Measurements from ENCODE around the gene AHSA1. TPM values are rescaled to one million over a fixed set of nuclear protein-coding genes. Genes with fewer than 3 reads are reported as not detected.
"Not testable (repeated sequence)": the region's sequence is repeated elsewhere in the genome, so short reads cannot be mapped to it uniquely, and the experiment has no call there.

AHSA1 gene
- 289 and 299 TPM in 2 replicates for polyA plus RNA-seq (2011; rRNA removed)
- polyA plus RNA-seq (2012; cell fraction: cytosol; rRNA removed), result 371 and 423 TPM in 2 replicates
- 148 and 217 TPM in 2 replicates for polyA plus RNA-seq (2012; cell fraction: nucleus; rRNA removed)
- 307 to 334 TPM (median 308 TPM) in 3 replicates for polyA plus RNA-seq (2017; fragmentation: RNase III; extraction: RNeasy Plus Mini Kit Qiagen cat#74134 plus additional on column Dnase treatment)
- polyA minus RNA-seq (2011; rRNA and poly(A)+ RNA removed), result 166 and 203 TPM in 2 replicates

DNA sequence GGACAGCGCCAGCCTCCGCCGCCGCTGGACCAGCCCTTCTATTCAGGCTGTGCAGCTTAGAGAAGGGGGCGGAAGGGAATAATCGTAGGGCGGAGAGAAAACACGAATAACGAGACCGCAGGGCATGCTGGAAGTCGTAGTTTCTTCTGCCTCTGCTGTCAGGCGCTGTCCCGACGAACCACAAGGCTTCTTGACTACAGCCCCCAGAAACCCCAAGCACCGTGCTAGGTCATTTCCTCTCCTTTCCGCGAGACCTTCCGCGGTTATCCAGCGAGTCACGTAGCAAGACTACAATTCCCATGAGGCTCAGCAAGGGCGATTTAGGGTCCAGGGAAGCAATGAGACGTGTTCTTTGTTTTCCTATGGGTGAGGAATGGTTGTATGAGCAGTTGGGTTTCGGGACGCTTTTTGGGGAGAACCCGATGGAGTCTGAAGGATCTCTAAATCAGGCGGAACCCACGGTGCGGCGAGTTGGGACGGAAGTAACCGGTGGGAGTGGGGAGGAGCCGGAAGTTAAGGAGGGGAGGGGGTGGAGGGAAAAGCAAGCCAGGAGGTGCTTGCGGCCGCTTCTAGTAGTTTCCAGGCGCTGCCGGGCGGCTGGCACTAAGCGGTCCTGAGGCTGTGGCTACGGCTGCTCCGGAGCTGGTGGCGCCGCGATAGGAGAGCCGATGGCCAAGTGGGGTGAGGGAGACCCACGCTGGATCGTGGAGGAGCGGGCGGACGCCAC lies at the start of gene AHSA1, which contains the start of gene VIPAS39:
TSS of gene AHSA1 (plus strand) at position 572 of the 727 bp plus-strand sequence. CDS start at position 669, 97 bp downstream.
TSS of gene VIPAS39 (minus strand) at position 80 of the 727 bp plus-strand sequence. CDS start 3,499 bp downstream, outside the sequence.
- Histone ChIP-seq H3K4me1 (peaks cover 15% of the 10 kb centered on the region), H3K4me3 (peak within 1 kb of the TSS; percentile 91), H3K27ac (peak within 1 kb of the TSS; percentile 89 to 95), H3K9me3 (no peaks in the 10 kb centered on the region), H3K4me2 (peak within 1 kb of the TSS; percentile 92)
- ChIA-PET POLR2A (interaction anchor here (0.5 to 1.0 kb wide), 7 partner anchors 9 to 137 kb away, joined by 3 to 5 read pairs (median 3); partner anchors contain the start of genes GSTZ1, POMT2, SAMD15 and TMED8), CTCF (interaction anchor here (2.1 to 3.2 kb wide), 5 partner anchors 12 to 94 kb away, joined by 6 to 34 read pairs (median 10); no protein-coding TSS in a partner anchor)
- TF ChIP-seq, protein P1, sequence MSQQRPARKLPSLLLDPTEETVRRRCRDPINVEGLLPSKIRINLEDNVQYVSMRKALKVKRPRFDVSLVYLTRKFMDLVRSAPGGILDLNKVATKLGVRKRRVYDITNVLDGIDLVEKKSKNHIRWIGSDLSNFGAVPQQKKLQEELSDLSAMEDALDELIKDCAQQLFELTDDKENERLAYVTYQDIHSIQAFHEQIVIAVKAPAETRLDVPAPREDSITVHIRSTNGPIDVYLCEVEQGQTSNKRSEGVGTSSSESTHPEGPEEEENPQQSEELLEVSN (IDR thresholded peaks at IDR 0.05; ENCODE audit: borderline replicate concordance, low read depth), result 0 out of 2 replicates have a peak, but pooled peaks have one; percentile 56
- no peak for TF ChIP-seq HOXB13 (CRISPR knock-in tag; IDR thresholded peaks at IDR 0.05; ENCODE audit: low read depth)
- TF ChIP-seq PHF8 (IDR thresholded peaks at IDR 0.05; ENCODE audit: borderline replicate concordance, low read depth), result peak; percentile 89; the same call in 1 of the 2 replicates
- peak; percentile 70; the same call in 1 of the 2 replicates for TF ChIP-seq MYC (IDR thresholded peaks at IDR 0.05; ENCODE audit: borderline replicate concordance, low read length)
- TF ChIP-seq, protein P2, sequence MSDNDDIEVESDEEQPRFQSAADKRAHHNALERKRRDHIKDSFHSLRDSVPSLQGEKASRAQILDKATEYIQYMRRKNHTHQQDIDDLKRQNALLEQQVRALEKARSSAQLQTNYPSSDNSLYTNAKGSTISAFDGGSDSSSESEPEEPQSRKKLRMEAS (IDR thresholded peaks at IDR 0.05), result peak; percentile 66
- TF ChIP-seq POLR2A (IDR thresholded peaks at IDR 0.05; ENCODE audit: low read length), result peak; percentile 92
- TF ChIP-seq ZFP36 (IDR thresholded peaks at IDR 0.05; ENCODE audit: borderline replicate concordance, partially characterized antibody), result peak; percentile 42
- TF ChIP-seq CHD4 (IDR thresholded peaks at IDR 0.05; ENCODE audit: borderline replicate concordance), result no peak
- TF ChIP-seq MAZ (IDR thresholded peaks at IDR 0.05; ENCODE audit: borderline replicate concordance, low read depth, low read length), result 0 out of 2 replicates have a peak, but pooled peaks have one; percentile 66
- TF ChIP-seq, protein P3, sequence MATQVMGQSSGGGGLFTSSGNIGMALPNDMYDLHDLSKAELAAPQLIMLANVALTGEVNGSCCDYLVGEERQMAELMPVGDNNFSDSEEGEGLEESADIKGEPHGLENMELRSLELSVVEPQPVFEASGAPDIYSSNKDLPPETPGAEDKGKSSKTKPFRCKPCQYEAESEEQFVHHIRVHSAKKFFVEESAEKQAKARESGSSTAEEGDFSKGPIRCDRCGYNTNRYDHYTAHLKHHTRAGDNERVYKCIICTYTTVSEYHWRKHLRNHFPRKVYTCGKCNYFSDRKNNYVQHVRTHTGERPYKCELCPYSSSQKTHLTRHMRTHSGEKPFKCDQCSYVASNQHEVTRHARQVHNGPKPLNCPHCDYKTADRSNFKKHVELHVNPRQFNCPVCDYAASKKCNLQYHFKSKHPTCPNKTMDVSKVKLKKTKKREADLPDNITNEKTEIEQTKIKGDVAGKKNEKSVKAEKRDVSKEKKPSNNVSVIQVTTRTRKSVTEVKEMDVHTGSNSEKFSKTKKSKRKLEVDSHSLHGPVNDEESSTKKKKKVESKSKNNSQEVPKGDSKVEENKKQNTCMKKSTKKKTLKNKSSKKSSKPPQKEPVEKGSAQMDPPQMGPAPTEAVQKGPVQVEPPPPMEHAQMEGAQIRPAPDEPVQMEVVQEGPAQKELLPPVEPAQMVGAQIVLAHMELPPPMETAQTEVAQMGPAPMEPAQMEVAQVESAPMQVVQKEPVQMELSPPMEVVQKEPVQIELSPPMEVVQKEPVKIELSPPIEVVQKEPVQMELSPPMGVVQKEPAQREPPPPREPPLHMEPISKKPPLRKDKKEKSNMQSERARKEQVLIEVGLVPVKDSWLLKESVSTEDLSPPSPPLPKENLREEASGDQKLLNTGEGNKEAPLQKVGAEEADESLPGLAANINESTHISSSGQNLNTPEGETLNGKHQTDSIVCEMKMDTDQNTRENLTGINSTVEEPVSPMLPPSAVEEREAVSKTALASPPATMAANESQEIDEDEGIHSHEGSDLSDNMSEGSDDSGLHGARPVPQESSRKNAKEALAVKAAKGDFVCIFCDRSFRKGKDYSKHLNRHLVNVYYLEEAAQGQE (IDR thresholded peaks at IDR 0.05), result peak; percentile 84
- peak; percentile 11 to 53; a peak in 2 of 5 replicates for TF ChIP-seq JUN (IDR thresholded peaks at IDR 0.05)
- TF ChIP-seq FOSB (CRISPR knock-in tag; IDR thresholded peaks at IDR 0.05), result no peak
- peak; percentile 86 for TF ChIP-seq CHD2 (IDR thresholded peaks at IDR 0.05; ENCODE audit: low read length, partially characterized antibody)
- peak; percentile 34; the same call in 1 of the 2 replicates for TF ChIP-seq KDM5A (IDR thresholded peaks at IDR 0.05)
- DNase-seq (ENCODE audit: low read depth in 1 of 2, low spot score in 1 of 2), result peak; percentile 91 to 99
- 2% methylated on average over 41 of the region's 50 CpGs for WGBS (ENCODE audit: missing lambda C conversion rate)
- ATAC-seq, result peak; percentile 97 to 98
- FAIRE-seq, result peak; percentile 80

DNA sequence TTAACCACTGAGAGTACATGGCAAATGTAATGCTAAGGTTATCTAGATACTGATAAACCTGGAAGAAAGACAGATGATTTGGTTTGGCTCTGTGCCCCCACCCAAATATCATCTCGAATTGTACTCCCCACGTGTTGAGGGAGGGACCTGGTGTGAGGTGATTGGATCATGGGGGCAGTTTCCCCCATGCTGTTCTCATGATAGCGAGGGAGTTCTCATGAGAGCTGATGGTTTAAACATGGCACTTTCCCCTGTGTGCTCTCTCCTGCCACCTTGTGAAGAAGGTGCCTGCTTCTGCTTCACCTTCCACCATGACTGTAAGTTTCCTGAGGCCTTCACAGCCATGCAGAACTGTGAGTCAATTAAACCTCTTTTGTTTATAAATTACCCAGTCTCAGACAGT lies 48.8 kb upstream of the AHSA1 start:
- Histone ChIP-seq H3K27ac (no peak overlapping the region), H3K4me2 (no peak overlapping the region), H3K4me1 (no peaks in the 10 kb centered on the region), H3K9me3 (no peaks in the 10 kb centered on the region), H3K4me3 (no peak overlapping the region)
- ChIA-PET POLR2A (no interaction called here), CTCF (interaction anchor here (0.7 to 2.3 kb wide), 9 partner anchors 10 to 259 kb away, joined by 3 to 10 read pairs (median 4); no protein-coding TSS in a partner anchor)
- 23% methylated on average over 3 of the region's 3 CpGs for WGBS (ENCODE audit: missing lambda C conversion rate)
- FAIRE-seq, result peak; percentile 18
- peak; percentile 71 to 93; a peak in 5 of 6 replicates for ATAC-seq
- TF ChIP-seq SMC3 (IDR thresholded peaks at IDR 0.05), result peak; percentile 40
- TF ChIP-seq TFCP2L1 (CRISPR knock-in tag; IDR thresholded peaks at IDR 0.05), result no peak
- TF ChIP-seq RAD21 (conservative IDR thresholded peaks at IDR 0.05 in 1 of 2, IDR thresholded peaks at IDR 0.05 in 1 of 2), result peak in 1 of 2 experiments; percentile 27; a peak in 2 of 5 replicates
- TF ChIP-seq, protein P4, sequence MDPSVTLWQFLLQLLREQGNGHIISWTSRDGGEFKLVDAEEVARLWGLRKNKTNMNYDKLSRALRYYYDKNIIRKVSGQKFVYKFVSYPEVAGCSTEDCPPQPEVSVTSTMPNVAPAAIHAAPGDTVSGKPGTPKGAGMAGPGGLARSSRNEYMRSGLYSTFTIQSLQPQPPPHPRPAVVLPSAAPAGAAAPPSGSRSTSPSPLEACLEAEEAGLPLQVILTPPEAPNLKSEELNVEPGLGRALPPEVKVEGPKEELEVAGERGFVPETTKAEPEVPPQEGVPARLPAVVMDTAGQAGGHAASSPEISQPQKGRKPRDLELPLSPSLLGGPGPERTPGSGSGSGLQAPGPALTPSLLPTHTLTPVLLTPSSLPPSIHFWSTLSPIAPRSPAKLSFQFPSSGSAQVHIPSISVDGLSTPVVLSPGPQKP (IDR thresholded peaks at IDR 0.05; ENCODE audit: low read depth, low read length), result no peak
- TF ChIP-seq CHD2 (IDR thresholded peaks at IDR 0.05; ENCODE audit: low read length, partially characterized antibody), result no peak
- TF ChIP-seq, protein P5, sequence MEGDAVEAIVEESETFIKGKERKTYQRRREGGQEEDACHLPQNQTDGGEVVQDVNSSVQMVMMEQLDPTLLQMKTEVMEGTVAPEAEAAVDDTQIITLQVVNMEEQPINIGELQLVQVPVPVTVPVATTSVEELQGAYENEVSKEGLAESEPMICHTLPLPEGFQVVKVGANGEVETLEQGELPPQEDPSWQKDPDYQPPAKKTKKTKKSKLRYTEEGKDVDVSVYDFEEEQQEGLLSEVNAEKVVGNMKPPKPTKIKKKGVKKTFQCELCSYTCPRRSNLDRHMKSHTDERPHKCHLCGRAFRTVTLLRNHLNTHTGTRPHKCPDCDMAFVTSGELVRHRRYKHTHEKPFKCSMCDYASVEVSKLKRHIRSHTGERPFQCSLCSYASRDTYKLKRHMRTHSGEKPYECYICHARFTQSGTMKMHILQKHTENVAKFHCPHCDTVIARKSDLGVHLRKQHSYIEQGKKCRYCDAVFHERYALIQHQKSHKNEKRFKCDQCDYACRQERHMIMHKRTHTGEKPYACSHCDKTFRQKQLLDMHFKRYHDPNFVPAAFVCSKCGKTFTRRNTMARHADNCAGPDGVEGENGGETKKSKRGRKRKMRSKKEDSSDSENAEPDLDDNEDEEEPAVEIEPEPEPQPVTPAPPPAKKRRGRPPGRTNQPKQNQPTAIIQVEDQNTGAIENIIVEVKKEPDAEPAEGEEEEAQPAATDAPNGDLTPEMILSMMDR (IDR thresholded peaks at IDR 0.05), result peak; percentile 45
- TF ChIP-seq JUN (IDR thresholded peaks at IDR 0.05), result no peak
- TF ChIP-seq FOXS1 (CRISPR knock-in tag; IDR thresholded peaks at IDR 0.05), result no peak
- peak in 1 of 2 experiments; percentile 64 for DNase-seq (ENCODE audit: low read depth in 1 of 2, low spot score in 1 of 2)

DNA sequence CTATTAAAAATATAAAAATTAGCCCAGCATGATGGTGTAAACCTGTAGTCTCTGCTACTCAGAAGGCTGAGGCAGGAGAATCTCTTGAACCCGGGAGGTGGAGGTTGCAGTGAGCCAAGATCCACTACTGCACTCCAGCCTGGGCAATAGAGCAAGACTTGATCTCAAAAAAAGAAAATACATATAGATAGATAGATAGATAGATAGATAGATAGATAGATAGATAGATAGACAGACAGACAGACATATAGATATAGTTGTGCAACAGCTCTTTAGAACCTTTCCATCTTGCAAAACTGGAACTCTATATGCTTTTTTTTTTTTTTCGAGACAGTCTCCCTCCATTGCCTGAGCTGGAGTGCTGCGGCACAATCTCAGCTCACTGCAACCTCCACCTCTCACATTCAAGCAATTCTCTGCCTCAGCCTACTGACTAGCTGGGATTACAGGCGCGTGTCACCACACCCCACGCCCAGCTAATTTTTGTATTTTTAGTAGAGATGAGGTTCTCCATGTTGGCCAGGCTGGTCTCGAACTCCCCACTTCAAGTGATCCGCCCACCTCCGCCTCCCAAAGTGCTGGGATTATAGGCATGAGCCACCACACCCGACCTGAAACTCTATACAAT lies 42.4 kb upstream of the AHSA1 start:
- not testable (repeated sequence) for FAIRE-seq

More for the DNA sequence above, 42.4 kb upstream of the AHSA1 start:
- DNase-seq (ENCODE audit: low read depth in 1 of 2, low spot score in 1 of 2); H3K4me1 ChIP-seq; ATAC-seq; H3K27ac ChIP-seq; H3K4me3 ChIP-seq; POLR2A ChIA-PET; H3K4me2 ChIP-seq: not testable (repeated sequence)
- 79% methylated on average over 10 of the region's 10 CpGs for WGBS (ENCODE audit: missing lambda C conversion rate)
- peaks cover 13% of the 10 kb centered on the region; the same call in 1 of the 3 replicates for H3K9me3 ChIP-seq
- CTCF ChIA-PET, result interaction anchor here (0.6 to 1.1 kb wide), 2 partner anchors 22 to 275 kb away, joined by 3 read pairs; no protein-coding TSS in a partner anchor
